ENCODE data around the gene TM2D3. TPM values are rescaled to one million over a fixed set of nuclear protein-coding genes. Genes with fewer than 3 reads are reported as not detected.

Gene TM2D3
- total and polyA plus RNA-seq, 12 donors, result 18.4 to 75.4 (median 46.8) TPM

DNA sequence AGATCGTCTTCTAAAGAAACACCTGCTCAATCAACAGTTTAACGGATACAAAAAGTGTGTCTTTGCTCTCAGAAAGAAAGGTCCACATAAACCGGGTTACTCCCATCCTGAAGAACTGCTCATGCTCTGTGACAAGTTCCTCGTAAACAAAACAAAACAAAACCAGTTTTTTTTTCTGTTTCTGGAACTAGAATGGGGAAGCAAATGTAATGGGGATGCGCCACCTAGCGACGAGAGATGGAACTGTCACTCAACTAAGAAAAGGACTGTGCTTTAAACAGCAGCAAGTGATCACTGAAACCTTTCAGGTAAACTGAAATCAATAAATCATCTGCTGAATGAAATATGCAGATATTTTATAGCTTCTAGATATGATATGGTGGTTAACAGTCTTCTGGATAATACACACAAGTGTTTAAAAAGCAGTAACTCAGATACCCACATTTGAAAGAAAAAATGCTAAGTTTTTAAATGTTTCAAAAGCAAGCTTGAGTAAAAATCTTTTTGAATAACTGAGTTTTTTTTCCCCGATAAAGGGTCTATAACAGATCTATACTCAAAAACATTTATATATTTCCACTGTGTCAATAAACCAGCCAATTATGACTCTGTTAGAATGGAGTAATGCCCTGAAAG, 10.9 kb downstream of the TM2D3 start:
- H3K4me1 ChIP-seq (replicated peaks in 1 of 2), result peaks cover 6 to 16% of the 10 kb centered on the region in 2 donors
- H3K27me3 ChIP-seq, result no peaks in the 10 kb centered on the region
- intact Hi-C loops (cut with DNase I), result loop anchor here (5.0 kb wide), 2 partner anchors 339 to 344 kb away; partner anchors contain the start of gene SNRPA1 (in 1 of the 2)
- H3K4me3 ChIP-seq, result peak overlapping the region in 1 of 4 donors; percentile 19
- no peak for TF ChIP-seq POLR2A (IDR thresholded peaks at IDR 0.05)
- TF ChIP-seq, protein P1, sequence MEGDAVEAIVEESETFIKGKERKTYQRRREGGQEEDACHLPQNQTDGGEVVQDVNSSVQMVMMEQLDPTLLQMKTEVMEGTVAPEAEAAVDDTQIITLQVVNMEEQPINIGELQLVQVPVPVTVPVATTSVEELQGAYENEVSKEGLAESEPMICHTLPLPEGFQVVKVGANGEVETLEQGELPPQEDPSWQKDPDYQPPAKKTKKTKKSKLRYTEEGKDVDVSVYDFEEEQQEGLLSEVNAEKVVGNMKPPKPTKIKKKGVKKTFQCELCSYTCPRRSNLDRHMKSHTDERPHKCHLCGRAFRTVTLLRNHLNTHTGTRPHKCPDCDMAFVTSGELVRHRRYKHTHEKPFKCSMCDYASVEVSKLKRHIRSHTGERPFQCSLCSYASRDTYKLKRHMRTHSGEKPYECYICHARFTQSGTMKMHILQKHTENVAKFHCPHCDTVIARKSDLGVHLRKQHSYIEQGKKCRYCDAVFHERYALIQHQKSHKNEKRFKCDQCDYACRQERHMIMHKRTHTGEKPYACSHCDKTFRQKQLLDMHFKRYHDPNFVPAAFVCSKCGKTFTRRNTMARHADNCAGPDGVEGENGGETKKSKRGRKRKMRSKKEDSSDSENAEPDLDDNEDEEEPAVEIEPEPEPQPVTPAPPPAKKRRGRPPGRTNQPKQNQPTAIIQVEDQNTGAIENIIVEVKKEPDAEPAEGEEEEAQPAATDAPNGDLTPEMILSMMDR (IDR thresholded peaks at IDR 0.05), result peak; percentile 89 to 98 (median 96)
- peak overlapping the region in 3 of 5 donors; percentile 24 to 62 (median 56) for H3K27ac ChIP-seq
- no peaks in the 10 kb centered on the region for H3K9me3 ChIP-seq (replicated peaks in 1 of 3)
- peaks cover 0 to 49% of the 10 kb centered on the region in 2 donors for H3K36me3 ChIP-seq (replicated peaks in 1 of 2)
- peak; percentile 63 to 95 (median 86) for DNase-seq
- WGBS, 4 donors, result 16 to 18% (median 17%) methylated on average over 8 of the region's 8 CpGs

DNA sequence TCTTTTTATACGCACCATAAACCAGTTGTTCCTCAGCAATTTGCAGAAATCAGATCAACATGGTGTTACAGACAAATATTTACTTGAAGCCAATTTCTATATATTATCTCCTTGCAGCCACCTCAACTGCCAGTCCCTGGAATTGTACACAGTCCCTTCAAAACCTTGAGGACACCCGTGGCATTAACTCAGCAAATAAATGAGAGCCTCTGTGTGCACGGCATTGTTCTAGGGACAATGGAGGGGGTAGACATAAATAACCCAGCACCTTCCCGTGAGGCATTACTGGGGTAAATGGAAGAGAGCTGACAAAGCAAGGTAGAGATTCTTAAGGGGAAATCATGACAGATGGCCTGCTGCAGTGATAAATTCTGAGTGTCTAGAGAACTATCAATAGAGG, 12.5 kb downstream of the TM2D3 start:
- H3K4me3 ChIP-seq, result no peak overlapping the region
- peaks cover 0 to 33% of the 10 kb centered on the region in 2 donors for H3K36me3 ChIP-seq (replicated peaks in 1 of 2)
- no peaks in the 10 kb centered on the region for H3K9me3 ChIP-seq (replicated peaks in 1 of 3)
- TF ChIP-seq, protein P1 (IDR thresholded peaks at IDR 0.05), result no peak
- no peak for TF ChIP-seq POLR2A (IDR thresholded peaks at IDR 0.05)
- DNase-seq, result no peak
- intact Hi-C loops (cut with DNase I), result loop anchor here (5.0 to 10.0 kb wide), 3 partner anchors 135 to 342 kb away; partner anchors contain the start of gene SNRPA1 (in 1 of the 2)
- whole genome bisulfite sequencing, 4 donors, result 82 to 89% (median 85%) methylated on average over 4 of the region's 4 CpGs
- H3K27me3 ChIP-seq, result no peaks in the 10 kb centered on the region
- peaks cover 6 to 15% of the 10 kb centered on the region in 2 donors for H3K4me1 ChIP-seq (replicated peaks in 1 of 2)
- no peak overlapping the region for H3K27ac ChIP-seq

DNA sequence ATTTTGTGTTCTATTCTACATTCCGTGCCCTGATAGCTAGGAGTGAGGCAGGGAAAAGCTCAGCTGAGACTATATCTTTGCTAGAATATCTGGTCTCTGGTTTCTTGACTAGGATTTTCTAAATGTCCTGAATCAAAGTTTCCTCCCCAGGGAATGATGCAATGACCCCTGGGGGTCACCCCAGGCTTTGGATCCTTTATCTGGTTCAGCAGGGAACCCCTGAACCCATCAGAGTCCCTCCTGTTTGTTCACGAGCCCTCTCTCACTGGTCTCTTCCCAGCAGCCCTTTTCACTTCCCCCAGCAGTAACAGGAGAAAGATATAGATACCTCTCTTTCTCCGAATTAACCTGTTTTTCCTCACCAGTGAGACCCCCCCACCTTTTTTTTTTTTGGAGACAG, 14.3 kb downstream of the TM2D3 start:
- H3K36me3 ChIP-seq (replicated peaks in 1 of 2), result peaks cover 0 to 19% of the 10 kb centered on the region in 2 donors
- H3K27ac ChIP-seq, result no peak overlapping the region
- TF ChIP-seq, protein P1 (IDR thresholded peaks at IDR 0.05), result no peak
- no peak for TF ChIP-seq POLR2A (IDR thresholded peaks at IDR 0.05)
- intact Hi-C loops (cut with DNase I), result loop anchor here in 1 of 2 donors (10.0 kb wide), 1 partner anchor 133 kb away; no protein-coding TSS in a partner anchor
- no peaks in the 10 kb centered on the region for H3K9me3 ChIP-seq (replicated peaks in 1 of 3)
- no peak for DNase-seq
- WGBS, 4 donors, result 80 to 90% (median 85%) methylated on average over 3 of the region's 3 CpGs
- H3K27me3 ChIP-seq, result no peaks in the 10 kb centered on the region
- peaks cover 6 to 15% of the 10 kb centered on the region in 2 donors for H3K4me1 ChIP-seq (replicated peaks in 1 of 2)
- H3K4me3 ChIP-seq, result no peak overlapping the region

DNA sequence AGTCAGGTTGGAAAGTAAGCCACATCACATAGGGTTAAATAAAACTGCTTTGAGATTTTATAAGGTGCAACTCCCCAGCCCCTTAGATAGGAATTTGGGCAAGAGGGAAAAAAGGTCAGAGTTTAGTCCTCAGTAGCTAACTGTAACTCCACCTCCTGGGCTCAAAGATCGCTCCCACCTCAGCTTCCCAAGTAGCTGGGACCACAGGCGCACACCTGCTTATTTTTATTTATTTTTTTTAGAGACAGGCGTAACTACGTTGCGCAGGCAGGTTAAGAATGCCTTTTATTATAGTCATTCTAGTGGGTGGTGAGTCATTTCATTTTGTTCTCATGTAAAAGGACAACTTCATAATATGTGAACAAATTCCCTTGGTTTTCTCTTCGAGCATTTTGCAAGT, 14.7 kb downstream of the TM2D3 start:
- TF ChIP-seq, protein P1 (IDR thresholded peaks at IDR 0.05), result no peak
- no peak for TF ChIP-seq POLR2A (IDR thresholded peaks at IDR 0.05)
- WGBS, 4 donors, result 68 to 76% (median 72%) methylated on average over 6 of the region's 6 CpGs
- Histone ChIP-seq H3K4me3 (no peak overlapping the region), H3K9me3 (replicated peaks in 1 of 3) (no peaks in the 10 kb centered on the region), H3K27ac (no peak overlapping the region), H3K4me1 (replicated peaks in 1 of 2) (peaks cover 6 to 15% of the 10 kb centered on the region in 2 donors), H3K27me3 (no peaks in the 10 kb centered on the region), H3K36me3 (replicated peaks in 1 of 2) (peaks cover 0 to 16% of the 10 kb centered on the region in 2 donors)
- DNase-seq, result no peak
- intact Hi-C loops (cut with DNase I), result loop anchor here in 1 of 2 donors (10.0 kb wide), 1 partner anchor 133 kb away; no protein-coding TSS in a partner anchor

Data from adrenal gland (tissue), 12 donors.